Epithelial cell of prostate (primary cell): Measurements from ENCODE around the gene ITPK1.

Source experiments
- DNase-seq: peaks from one replicate; pipeline ENCODE4 v3.0.0-alpha.2; 2011; ENCODE audit warnings: low read depth, low spot score
- H3K27ac ChIP-seq: fragments of 450-650 bp; 2 replicates; pipeline ENCODE4 v1.5.1; 2017; ENCODE audit warnings: mild to moderate bottlenecking

The ITPK1 gene

GRCh38 chr14:92948647-92949046 lies 167.1 kb downstream of the ITPK1 start:
- DNase-seq: no peak
- H3K27ac ChIP-seq: no peak overlapping the region

DNA sequence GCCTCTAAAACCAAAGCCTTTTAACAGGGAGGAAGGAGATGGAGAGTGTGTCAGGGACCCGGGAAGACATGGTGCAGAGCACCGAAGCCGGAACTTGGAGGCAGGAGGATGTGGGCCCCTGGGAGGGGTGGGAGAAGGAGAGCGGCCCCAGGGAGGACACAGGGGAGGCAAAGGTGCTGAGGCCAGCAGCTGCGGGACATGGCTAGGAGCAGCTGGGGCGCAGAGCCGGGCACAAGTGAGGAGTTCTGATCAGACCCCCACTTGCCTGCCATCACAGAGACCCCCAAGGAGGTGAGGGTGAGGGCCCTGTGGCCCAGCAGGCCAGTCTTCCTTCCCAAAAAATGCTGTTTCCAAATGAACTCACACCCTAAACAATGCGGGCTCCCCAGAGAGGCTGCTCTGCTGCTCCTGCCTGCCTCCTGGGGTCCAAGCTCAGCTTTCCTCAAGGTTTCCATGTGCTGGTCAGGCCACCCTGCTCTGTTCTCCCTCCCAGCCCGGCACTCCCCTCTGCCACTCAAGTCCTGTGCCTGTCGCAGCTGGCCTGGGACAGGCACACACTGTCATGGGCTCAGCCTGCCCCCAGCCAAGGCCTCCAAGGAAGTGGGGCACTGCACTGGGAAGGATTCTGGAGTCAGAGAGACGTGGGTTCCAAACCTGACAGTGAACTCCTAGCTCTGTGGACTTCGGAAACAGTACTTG lies 168.7 kb downstream of the ITPK1 start:
- no peak for DNase-seq
- no peak overlapping the region for H3K27ac ChIP-seq

DNA sequence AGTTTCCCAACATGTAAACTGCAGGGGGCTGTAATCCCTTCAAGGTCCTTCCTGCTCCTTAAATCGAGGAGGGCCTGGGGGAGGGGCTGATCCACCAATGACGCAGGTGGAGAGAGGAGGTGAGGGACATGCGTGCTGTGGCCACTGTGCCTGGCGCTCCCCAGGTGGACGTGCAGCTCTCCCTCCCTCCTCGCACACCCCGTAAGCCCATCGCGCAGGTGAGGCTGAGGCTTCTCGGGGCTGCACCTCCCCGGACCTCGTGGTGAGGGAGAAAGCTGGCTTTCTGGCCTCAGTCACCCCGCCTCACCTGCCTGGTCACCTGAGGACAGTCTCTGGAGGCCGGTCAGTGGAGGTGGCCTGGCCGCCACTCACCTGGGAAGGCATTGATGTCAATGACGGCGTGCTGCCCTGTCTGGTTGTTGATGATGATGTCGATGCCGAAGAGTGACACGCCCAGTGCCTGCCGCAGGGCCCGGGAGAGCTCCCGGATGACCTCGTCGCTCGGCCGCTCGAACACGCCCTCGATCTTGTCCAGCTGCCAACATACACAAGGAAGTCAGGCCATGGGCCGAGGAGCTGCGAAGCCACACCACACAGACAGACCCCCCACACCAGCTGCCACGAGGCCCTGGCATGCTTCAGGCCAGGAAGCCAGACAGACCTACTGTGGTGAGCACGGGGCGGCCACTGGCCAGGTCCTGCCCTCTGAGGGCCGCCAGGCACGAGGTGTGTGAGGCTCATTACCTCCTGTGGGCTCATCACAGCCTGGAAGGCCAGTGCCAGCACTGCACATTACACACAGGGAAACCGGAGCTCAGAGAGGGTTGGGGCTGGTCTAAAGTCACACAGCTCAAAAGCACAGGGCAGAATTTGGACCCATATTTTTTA lies 169.5 kb downstream of the ITPK1 start:
- no peak overlapping the region for H3K27ac ChIP-seq
- DNase-seq: peak; percentile 46

GRCh38 chr14:92945544-92945943 lies 170.2 kb downstream of the ITPK1 start:
- H3K27ac ChIP-seq: no peak overlapping the region
- DNase-seq: no peak

DNA sequence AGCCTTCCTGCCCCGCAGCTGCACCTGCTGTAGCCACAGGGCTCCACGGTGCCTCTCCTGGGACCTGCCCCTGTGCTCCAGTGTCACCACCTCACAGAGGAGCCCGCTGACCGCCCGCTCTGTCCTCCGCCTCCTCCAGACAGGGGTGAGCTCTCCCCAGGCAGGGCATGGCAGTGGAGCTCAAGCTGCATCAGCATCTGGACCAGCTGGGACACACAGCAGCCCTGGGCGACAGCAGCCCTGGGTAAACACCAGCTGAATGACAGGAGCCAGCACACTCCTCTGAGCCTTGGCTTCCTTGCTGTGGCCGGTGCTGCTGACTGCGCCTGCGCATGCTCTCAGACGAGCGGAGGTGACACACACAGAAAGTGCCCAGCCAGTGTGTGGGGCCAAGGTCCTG lies 170.7 kb downstream of the ITPK1 start:
- DNase-seq: no peak
- H3K27ac ChIP-seq: no peak overlapping the region

GRCh38 chr14:92943855-92944570 lies 171.7 kb downstream of the ITPK1 start:
- no peak overlapping the region for H3K27ac ChIP-seq
- no peak for DNase-seq

DNA sequence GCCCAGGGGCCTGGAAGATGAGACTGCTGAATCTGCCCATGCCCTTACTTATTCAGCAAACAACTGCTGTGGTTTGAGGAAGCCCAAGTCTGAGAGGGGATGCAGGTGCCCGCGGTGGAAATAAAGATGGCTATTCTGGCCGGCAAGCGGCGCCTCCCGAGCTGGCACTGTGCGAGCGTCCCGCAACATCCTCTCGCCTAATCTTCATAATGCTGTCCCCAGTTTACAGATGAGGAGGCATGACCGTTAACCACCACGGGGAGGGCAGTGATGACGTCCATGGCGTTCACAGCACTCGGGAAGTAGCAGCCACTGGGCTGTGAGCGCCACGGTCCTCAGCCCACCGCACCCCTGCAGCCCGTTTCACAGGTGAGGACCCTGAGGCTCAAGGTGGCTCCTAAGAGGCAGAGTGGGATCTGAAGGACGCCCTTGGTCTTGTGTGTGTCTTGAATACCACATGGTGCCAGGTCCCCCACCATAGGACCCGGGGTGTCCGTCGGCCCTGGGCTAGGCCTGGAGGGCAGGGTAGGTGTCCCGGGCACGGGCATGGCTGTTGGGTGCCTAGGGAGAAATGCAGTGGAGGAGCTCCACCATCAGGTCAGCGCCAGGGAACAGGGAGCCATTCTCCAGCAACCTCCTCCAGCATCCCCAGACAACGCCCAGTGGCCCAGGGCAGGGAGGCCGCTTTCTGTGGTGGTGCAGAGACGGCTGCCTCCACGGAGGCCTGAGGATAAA lies 172.6 kb downstream of the ITPK1 start:
- H3K27ac ChIP-seq: no peak overlapping the region
- DNase-seq: no peak

- no peak for DNase-seq
- H3K27ac ChIP-seq: no peak overlapping the region
Observed at GRCh38 chr14:92942576-92942975, 173.1 kb downstream of the ITPK1 start.

GRCh38 chr14:92942136-92942535 lies 173.6 kb downstream of the ITPK1 start:
- DNase-seq: no peak
- no peak overlapping the region for H3K27ac ChIP-seq

DNA sequence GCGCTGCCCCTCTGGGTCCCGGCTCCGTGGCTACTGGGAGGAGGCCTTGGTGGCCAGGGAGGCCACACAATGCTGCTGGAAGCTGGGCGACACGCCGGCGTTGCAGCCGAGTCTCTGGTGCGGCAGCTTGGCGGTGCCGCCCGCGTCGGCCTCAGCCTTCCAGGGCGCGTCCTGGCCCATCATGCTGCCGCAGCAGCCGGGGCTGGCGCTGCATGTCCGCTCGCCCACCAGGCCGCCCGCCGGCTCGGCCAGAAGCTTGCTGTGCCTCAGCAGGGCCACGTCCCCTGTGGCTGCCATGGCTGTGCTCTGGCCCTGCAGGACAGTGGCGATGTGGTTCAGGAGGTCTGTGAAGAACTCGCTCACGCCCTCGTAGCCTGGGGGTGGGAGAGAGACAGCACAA lies 174.2 kb downstream of the ITPK1 start:
- no peak overlapping the region for H3K27ac ChIP-seq
- DNase-seq: no peak

GRCh38 chr14:92940543-92940942 lies 175.2 kb downstream of the ITPK1 start:
- no peak overlapping the region for H3K27ac ChIP-seq
- no peak for DNase-seq

DNA sequence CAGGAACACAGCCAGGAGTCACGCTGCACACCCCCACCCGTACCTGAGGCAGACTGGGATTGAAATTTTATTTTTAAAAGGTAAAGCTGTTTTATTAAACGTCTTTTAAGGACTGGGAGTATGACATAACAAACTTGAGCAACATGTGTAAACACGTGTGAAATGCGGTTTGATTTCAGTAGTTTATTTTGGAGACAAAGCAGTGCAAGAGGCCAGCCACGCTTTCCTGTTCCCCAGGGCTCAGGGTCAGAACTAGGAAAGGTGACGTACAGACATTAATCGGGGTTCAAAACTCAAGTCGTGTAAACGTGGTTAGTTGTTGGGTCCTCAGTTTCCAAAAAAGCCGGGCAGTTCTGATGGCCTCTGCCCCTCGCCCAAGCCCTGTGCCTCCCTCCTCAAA lies 176.0 kb downstream of the ITPK1 start:
- no peak overlapping the region for H3K27ac ChIP-seq
- no peak for DNase-seq

- DNase-seq: no peak
- H3K27ac ChIP-seq: no peak overlapping the region
Observed at GRCh38 chr14:92938890-92939671, 176.6 kb downstream of the ITPK1 start.

DNA sequence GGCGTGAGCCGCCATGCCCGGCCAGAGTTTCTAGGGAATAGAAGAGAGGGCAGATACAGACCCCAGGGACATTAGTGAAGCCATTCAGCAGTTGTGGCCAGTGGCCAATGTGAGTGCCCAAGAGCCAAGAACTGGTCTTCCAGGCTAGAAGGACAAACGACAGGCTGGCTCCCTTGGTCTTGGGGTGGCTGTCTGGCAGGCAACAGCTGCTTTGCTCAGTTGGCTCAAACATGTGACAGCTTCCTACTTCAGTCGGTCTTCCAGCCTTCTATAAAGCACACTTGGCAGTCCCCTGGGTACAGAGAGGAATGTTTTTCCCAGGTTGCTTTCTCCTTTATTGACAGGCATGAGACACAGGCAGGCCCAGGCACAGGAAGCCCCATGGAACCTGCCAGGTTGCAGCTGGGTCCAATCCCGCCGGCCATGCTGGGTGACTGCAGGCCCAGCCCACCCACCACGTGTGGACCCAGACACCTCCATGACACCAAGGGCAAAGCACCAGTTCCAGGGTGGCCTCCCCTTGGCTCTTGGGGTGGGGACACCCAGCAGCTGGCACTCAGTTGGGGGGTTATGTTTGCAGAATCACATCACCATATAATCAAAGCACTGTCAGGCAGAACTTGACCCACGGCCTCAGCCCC lies 177.4 kb downstream of the ITPK1 start:
- H3K27ac ChIP-seq: no peak overlapping the region
- no peak for DNase-seq

GRCh38 chr14:92937051-92937937 lies 178.4 kb downstream of the ITPK1 start:
- DNase-seq: peak; percentile 24
- H3K27ac ChIP-seq: no peak overlapping the region

GRCh38 chr14:92936085-92936484 lies 179.6 kb downstream of the ITPK1 start:
- DNase-seq: no peak
- no peak overlapping the region for H3K27ac ChIP-seq

GRCh38 chr14:92935446-92935845 lies 180.3 kb downstream of the ITPK1 start:
- H3K27ac ChIP-seq: no peak overlapping the region
- no peak for DNase-seq
